Testis (tissue), 3 donors: ENCODE results near the gene RNMT. TPM values are rescaled to one million over a fixed set of nuclear protein-coding genes. Genes with fewer than 3 reads are reported as not detected.

Experiments
- DNase-seq: peaks from one replicate; pipeline ENCODE4 v3.0.0-alpha.2; 2019
- H3K27ac ChIP-seq, 2 donors: fragments of 200-600 bp; sonication (generic); one replicate each; pipeline ENCODE4 v1.5.1; 2019
- H3K27me3 ChIP-seq: fragments of 200-600 bp; sonication (generic); one replicate; pipeline ENCODE4 v1.5.1; 2019
- H3K36me3 ChIP-seq: fragments of 200-600 bp; sonication (generic); one replicate; pipeline ENCODE4 v1.5.1; 2017; ENCODE audit warnings: low read depth; ENCODE audit errors: missing control alignments
- H3K4me1 ChIP-seq: fragments of 200-600 bp; sonication (generic); one replicate; pipeline ENCODE4 v1.5.1; 2019
- H3K4me3 ChIP-seq, 2 donors: fragments of 200-600 bp; sonication (generic); one replicate each; pipeline ENCODE4 v1.5.1; 2017 to 2019
- H3K9me3 ChIP-seq: fragments of 200-600 bp; sonication (generic); one replicate; pipeline ENCODE4 v1.5.1; 2017
- POLR2A ChIP-seq: fragments of 450-650 bp; IDR thresholded peaks from one replicate; pipeline ENCODE4 v1.6.1; 2017; ENCODE audit warnings: antibody characterized with exemption, mild to moderate bottlenecking, moderate library complexity
- WGBS, 2 donors: methylation state at CpG; one replicate each; pipeline ENCODE4 v1.1.5; 2018; 5-methylcytosine and 5-hydroxymethylcytosine counted together
- intact Hi-C: fragments of 100-400 bp; cut with DNase I; formaldehyde crosslinking; loops from one replicate; pipeline ENCODE4 v1.15.1; 2023; ENCODE audit warnings: low total_unique reads
- polyA plus RNA-seq: library from polyadenylated mRNA; stranded (reverse); fragments of 350-450 nt; fragmentation: Illumina TruSeq; extraction: RNeasy Lipid Tissue Mini Kit (QIAGEN cat#74804); gene quantifications from one replicate; pipeline ENCODE4 v1.2.3, GENCODE V29; 2014; ENCODE audit warnings: low read depth, low replicate concordance; ENCODE audit not compliant: insufficient read depth
- total RNA-seq, 2 donors: library from RNA; depleted of rRNA; stranded (reverse); fragments of >200 nt; gene quantifications; one replicate each; pipeline ENCODE4 v1.2.3, GENCODE V29; 2016
- TF ChIP-seq, protein P1 (sequence below), 3 experiments: fragments of 450-650 bp in 2 of 3; fragments of 200-600 bp in 1 of 3; sonication (generic) in 1 of 3; IDR thresholded peaks; one replicate each; pipeline ENCODE4 v1.5.1; 2016 to 2019; ENCODE audit warnings: antibody characterized with exemption in 3 of 3, mild to moderate bottlenecking in 2 of 3, moderate library complexity in 1 of 3

The RNMT gene
- total and polyA plus RNA-seq, 3 donors from 2014 or later, result 30.5 to 31.3 (median 30.9) TPM

DNA sequence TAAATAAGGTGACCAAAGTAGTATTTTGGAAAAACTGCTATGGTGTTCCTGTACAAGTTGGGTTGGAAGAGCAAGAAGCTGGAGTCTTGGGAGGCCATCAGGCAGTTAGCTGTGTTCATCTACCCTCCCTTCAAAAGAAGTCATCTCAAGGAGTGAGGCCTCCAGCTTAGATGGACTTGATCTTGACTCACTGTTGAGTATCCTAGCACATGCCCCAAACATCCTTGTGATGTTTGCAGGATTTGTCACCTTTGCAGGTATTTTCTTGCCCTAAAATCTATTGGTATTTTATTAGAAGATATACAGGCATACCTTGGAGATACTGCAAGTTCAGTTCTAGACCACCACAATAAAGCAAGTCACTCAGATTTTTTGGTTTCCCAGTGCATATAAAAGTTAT is 30.2 kb downstream of the RNMT start:
- TF ChIP-seq, protein P1, sequence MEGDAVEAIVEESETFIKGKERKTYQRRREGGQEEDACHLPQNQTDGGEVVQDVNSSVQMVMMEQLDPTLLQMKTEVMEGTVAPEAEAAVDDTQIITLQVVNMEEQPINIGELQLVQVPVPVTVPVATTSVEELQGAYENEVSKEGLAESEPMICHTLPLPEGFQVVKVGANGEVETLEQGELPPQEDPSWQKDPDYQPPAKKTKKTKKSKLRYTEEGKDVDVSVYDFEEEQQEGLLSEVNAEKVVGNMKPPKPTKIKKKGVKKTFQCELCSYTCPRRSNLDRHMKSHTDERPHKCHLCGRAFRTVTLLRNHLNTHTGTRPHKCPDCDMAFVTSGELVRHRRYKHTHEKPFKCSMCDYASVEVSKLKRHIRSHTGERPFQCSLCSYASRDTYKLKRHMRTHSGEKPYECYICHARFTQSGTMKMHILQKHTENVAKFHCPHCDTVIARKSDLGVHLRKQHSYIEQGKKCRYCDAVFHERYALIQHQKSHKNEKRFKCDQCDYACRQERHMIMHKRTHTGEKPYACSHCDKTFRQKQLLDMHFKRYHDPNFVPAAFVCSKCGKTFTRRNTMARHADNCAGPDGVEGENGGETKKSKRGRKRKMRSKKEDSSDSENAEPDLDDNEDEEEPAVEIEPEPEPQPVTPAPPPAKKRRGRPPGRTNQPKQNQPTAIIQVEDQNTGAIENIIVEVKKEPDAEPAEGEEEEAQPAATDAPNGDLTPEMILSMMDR (IDR thresholded peaks at IDR 0.05), result no peak
- no peak for TF ChIP-seq POLR2A
- Histone ChIP-seq H3K4me1 (no peaks in the 10 kb centered on the region), H3K9me3 (no peaks in the 10 kb centered on the region), H3K27me3 (no peaks in the 10 kb centered on the region), H3K36me3 (no peaks in the 10 kb centered on the region), H3K27ac (no peak overlapping the region), H3K4me3 (no peak overlapping the region)
- no peak for DNase-seq
- intact Hi-C loops, result no loop called here

DNA sequence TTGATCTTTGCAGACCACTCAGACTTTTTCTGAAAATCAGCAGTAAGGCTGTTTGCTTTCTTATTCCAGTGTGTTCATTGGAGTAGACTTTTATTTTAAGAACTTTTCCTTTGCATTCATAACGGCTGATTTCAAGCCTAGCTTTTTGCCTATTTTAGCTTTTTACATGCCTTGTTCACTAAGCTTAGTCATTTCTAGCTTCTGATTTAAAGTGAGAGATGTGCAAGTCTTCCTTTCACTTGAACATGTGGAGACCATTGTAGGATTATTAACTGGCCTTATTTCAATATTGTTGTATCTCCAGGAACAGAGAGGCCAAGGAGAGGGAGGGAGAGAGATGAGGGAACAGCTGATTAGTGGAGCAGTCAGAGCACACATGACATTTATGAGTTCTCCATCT is 32.1 kb downstream of the RNMT start:
- intact Hi-C loops, result no loop called here
- TF ChIP-seq POLR2A, result no peak
- DNase-seq, result no peak
- H3K27me3 ChIP-seq, result no peaks in the 10 kb centered on the region
- H3K4me1 ChIP-seq, result no peaks in the 10 kb centered on the region
- no peak overlapping the region for H3K4me3 ChIP-seq
- H3K36me3 ChIP-seq, result no peaks in the 10 kb centered on the region
- WGBS, 2 donors, result 74 to 95% methylated on average over 1 of the region's 1 CpG
- no peaks in the 10 kb centered on the region for H3K9me3 ChIP-seq
- no peak overlapping the region for H3K27ac ChIP-seq

- intact Hi-C loops, result no loop called here
- Histone ChIP-seq H3K9me3 (no peaks in the 10 kb centered on the region), H3K4me3 (no peak overlapping the region), H3K27ac (no peak overlapping the region), H3K4me1 (no peaks in the 10 kb centered on the region), H3K27me3 (no peaks in the 10 kb centered on the region), H3K36me3 (no peaks in the 10 kb centered on the region)
- TF ChIP-seq POLR2A, result no peak
- TF ChIP-seq, protein P1 (IDR thresholded peaks at IDR 0.05), result no peak
- DNase-seq, result no peak
These were observed 33.6 kb downstream of the RNMT start for GRCh38 chr18:13760047-13760446.

- WGBS, 2 donors, result 96 to 97% methylated on average over 3 of the region's 3 CpGs
- intact Hi-C loops, result no loop called here
- no peaks in the 10 kb centered on the region for H3K9me3 ChIP-seq
These were observed 36.4 kb downstream of the RNMT start for GRCh38 chr18:13762690-13763439.

DNA sequence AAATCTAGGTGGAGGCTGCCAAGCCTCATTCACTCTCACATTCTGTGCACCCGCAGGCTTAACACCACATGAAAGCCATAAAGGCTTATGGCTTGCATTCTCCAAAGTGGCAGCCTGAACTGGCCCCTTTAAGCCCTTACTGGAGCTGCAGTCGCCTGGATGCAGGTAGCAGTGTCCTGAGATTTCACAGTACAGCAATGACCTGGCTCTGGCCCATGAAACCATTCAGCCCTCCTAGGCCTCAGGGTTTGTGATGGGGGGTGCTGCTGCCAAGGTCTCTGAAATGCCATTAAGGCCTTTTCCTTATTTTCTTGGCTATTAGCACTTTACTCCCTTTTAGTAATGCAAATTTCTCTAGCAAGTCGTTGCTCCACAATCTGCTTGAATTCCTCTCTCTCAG is 48.6 kb downstream of the RNMT start:
- WGBS, 2 donors, result 53 to 60% methylated on average over 3 of the region's 3 CpGs
- no peak for DNase-seq
- no peak overlapping the region for H3K27ac ChIP-seq
- H3K4me1 ChIP-seq, result no peaks in the 10 kb centered on the region
- TF ChIP-seq, protein P1 (IDR thresholded peaks at IDR 0.05), result no peak
- no peak for TF ChIP-seq POLR2A
- H3K27me3 ChIP-seq, result no peaks in the 10 kb centered on the region
- H3K36me3 ChIP-seq, result no peaks in the 10 kb centered on the region
- H3K4me3 ChIP-seq, result no peak overlapping the region
- intact Hi-C loops, result no loop called here
- no peaks in the 10 kb centered on the region for H3K9me3 ChIP-seq

More at GRCh38 chr18:13762690-13763439, 36.4 kb downstream of the RNMT start:
- no peak for TF ChIP-seq POLR2A
- TF ChIP-seq, protein P1 (IDR thresholded peaks at IDR 0.05), result no peak
- H3K27me3 ChIP-seq, result no peaks in the 10 kb centered on the region
- H3K4me3 ChIP-seq, result no peak overlapping the region
- DNase-seq, result no peak
- no peaks in the 10 kb centered on the region for H3K4me1 ChIP-seq
- no peaks in the 10 kb centered on the region for H3K36me3 ChIP-seq
- no peak overlapping the region for H3K27ac ChIP-seq
